Nephron progenitor cell (in vitro differentiated cells): Measurements from ENCODE around the gene GALNT6.

Experiments used
- DNase-seq: peaks from one replicate; pipeline ENCODE4 v3.0.0; 2021
- H3K27ac Mint-ChIP-seq: 2 replicates; pipeline ENCODE4 v1.8.0; 2021; ENCODE audit warnings: mild to moderate bottlenecking, moderate library complexity, mixed read lengths
- H3K27me3 Mint-ChIP-seq: 2 replicates; pipeline ENCODE4 v1.8.0; 2021; ENCODE audit warnings: mild to moderate bottlenecking, low read depth, mixed read lengths; ENCODE audit not compliant: poor library complexity
- H3K36me3 Mint-ChIP-seq: 2 replicates; pipeline ENCODE4 v1.8.0; 2021; ENCODE audit warnings: low read depth, mixed read lengths
- H3K4me1 Mint-ChIP-seq: 2 replicates; pipeline ENCODE4 v1.8.0; 2021; ENCODE audit warnings: mixed read lengths
- H3K4me3 Mint-ChIP-seq: 2 replicates; pipeline ENCODE4 v1.8.0; 2021; ENCODE audit warnings: mild to moderate bottlenecking, moderate library complexity, mixed read lengths
- H3K9me3 Mint-ChIP-seq: 2 replicates; pipeline ENCODE4 v1.8.0; 2021; ENCODE audit warnings: mild to moderate bottlenecking, moderate library complexity, mixed read lengths
- TF ChIP-seq, protein P1 (sequence below): fragments of 200-600 bp; sonication (generic); IDR thresholded peaks from 2 replicates; pipeline ENCODE4 v1.5.0; 2021; ENCODE audit warnings: antibody characterized with exemption

Gene GALNT6

DNA sequence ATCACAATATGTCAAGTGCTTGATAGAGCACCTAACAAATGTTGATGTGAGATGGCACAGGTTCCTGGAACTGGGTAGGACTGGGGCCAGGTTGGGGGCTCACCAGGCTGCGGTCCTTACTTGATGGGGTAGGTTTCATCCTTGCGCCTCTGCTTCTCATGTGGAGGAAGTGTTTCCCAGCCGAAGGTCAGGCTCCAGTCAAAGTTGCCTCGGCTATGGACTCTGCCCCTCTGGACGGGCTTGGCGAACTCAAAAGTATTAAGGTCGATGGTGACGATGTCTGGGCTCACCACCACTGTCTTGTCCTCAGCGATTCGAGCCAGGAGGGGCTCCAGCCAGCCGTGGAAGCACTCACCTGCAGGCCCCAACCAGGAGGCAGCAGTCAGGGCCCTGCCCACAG lies 27.2 kb downstream of the GALNT6 start:
- no peak overlapping the region for H3K4me3 Mint-ChIP-seq

DNA sequence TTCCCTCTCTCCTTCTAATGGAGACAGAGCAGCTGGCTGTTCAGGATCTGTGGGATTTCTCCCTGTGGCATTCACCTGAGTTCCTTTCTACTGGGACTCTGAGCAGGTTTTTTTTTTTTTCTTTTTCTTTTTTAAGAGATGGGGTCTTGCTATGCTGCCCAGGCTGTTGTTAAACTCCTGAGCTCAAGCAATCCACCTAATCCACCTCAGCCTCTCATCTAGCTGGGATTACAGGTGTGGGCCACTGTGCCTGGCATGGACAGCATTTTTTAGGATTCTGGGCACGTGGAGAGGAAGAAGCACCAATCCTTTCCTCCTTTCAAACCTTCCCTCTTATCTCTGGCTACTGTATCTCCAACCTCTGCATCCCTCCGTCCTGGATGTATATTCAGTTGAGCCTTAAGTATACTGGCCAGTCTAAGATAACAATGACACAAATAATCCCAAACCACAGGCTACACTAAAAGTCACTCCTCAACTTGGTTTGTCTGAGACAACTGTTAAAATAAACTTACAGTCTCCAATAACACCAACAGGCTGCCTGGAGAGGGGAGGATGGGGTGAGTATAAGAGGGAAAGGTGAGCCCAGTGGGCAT lies 28.4 kb downstream of the GALNT6 start:
- no peak overlapping the region for H3K27ac Mint-ChIP-seq
- H3K36me3 Mint-ChIP-seq, result no peaks in the 10 kb centered on the region
- peaks cover 11% of the 10 kb centered on the region for H3K27me3 Mint-ChIP-seq
- H3K9me3 Mint-ChIP-seq, result no peaks in the 10 kb centered on the region
- DNase-seq, result no peak
- TF ChIP-seq, protein P1, sequence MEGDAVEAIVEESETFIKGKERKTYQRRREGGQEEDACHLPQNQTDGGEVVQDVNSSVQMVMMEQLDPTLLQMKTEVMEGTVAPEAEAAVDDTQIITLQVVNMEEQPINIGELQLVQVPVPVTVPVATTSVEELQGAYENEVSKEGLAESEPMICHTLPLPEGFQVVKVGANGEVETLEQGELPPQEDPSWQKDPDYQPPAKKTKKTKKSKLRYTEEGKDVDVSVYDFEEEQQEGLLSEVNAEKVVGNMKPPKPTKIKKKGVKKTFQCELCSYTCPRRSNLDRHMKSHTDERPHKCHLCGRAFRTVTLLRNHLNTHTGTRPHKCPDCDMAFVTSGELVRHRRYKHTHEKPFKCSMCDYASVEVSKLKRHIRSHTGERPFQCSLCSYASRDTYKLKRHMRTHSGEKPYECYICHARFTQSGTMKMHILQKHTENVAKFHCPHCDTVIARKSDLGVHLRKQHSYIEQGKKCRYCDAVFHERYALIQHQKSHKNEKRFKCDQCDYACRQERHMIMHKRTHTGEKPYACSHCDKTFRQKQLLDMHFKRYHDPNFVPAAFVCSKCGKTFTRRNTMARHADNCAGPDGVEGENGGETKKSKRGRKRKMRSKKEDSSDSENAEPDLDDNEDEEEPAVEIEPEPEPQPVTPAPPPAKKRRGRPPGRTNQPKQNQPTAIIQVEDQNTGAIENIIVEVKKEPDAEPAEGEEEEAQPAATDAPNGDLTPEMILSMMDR, result no peak
- H3K4me3 Mint-ChIP-seq, result no peak overlapping the region
- peaks cover 35% of the 10 kb centered on the region for H3K4me1 Mint-ChIP-seq

More for the DNA sequence above, 27.2 kb downstream of the GALNT6 start:
- TF ChIP-seq, protein P1, result no peak
- no peaks in the 10 kb centered on the region for H3K36me3 Mint-ChIP-seq
- H3K9me3 Mint-ChIP-seq, result no peaks in the 10 kb centered on the region
- no peak overlapping the region for H3K27ac Mint-ChIP-seq
- DNase-seq, result no peak
- H3K27me3 Mint-ChIP-seq, result peaks cover 5% of the 10 kb centered on the region
- H3K4me1 Mint-ChIP-seq, result peaks cover 43% of the 10 kb centered on the region

DNA sequence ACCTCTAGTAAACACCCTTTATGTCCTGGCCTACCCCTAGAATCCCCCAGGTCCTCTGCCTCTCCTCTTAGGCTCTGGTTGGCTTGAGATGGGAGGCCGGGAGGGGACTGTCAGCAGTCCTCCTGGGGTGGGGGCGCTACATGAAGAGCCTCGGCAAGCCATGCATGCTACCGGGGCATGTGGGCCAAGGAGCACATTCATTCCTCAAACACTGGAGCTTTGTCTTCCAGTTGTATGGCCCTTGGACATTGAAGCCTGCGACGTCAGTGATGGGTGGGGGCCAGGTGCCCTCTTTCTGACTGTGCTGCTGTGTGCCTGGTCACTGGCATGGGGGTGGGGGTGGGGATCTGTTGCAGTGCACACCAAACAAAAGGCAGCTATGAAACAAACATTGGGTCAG lies 28.9 kb downstream of the GALNT6 start:
- no peak for DNase-seq
- Mint-ChIP-seq H3K36me3 (no peaks in the 10 kb centered on the region), H3K27ac (no peak overlapping the region), H3K4me1 (peaks cover 31% of the 10 kb centered on the region), H3K9me3 (no peaks in the 10 kb centered on the region), H3K27me3 (peaks cover 12% of the 10 kb centered on the region), H3K4me3 (no peak overlapping the region)
- TF ChIP-seq, protein P1, result no peak

DNA sequence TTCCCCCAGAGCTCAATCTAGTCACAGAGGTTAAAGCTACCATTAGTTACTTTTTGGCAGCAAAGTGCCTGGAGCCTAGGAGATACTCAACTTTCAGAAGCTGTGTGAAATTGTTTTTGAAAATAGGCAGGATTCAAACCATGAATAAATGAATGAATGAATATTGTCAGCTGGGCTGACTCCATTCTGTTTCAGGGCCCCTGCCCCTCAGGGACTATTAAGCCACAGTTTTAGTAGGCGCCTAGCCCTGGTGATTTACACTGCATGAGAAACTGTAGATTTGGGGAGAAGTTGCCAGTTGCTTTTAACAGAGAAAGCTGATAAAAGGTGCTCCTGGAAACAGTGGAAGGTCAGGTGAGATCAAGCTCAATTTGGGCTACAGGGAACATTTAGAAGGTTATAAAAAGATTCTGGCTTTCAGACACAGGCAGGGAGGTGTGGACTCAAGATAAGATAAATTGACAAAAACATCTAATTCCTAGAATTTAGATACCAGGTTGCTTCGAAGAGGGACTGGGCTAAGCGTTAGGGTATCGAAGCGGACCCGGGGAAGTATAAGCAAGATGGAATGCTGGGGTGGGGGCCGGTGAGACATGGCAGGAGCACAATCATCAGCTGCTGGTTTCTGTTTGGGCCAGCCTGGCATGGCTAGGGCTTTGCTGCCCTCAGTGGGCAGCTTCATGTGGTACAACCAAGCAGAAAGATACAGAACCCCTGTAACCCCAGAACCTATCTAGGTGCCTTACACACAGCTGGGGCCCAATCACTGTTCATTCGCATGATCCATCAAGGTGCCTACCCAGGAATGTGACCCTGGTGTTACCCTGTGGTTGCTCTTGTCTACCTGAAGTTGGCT lies 29.8 kb downstream of the GALNT6 start:
- TF ChIP-seq, protein P1, result no peak
- DNase-seq, result no peak
- H3K27ac Mint-ChIP-seq, result peak overlapping the region; percentile 50
- peaks cover 31% of the 10 kb centered on the region for H3K4me1 Mint-ChIP-seq
- no peak overlapping the region for H3K4me3 Mint-ChIP-seq
- no peaks in the 10 kb centered on the region for H3K36me3 Mint-ChIP-seq
- peaks cover 12% of the 10 kb centered on the region for H3K27me3 Mint-ChIP-seq
- H3K9me3 Mint-ChIP-seq, result no peaks in the 10 kb centered on the region

DNA sequence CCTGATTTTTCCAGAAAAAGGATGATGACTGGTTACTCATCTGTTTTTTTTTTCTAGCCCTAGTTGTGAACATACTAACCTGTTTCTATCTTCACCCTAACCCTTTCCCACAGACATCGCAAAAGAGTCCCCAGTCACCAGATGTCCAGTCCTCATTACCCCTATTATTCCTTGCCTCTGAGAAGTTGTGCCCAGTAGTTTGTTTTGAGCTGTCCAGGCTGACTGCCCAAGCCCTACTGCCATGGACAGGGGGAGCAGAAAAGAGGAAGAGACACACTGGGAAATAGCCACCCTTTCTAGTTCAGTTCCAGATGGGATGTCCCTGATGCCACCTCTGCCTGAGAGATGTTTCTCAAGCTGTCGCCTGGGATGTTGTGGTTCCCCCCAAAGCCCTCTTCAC lies 30.9 kb downstream of the GALNT6 start:
- H3K4me3 Mint-ChIP-seq, result no peak overlapping the region
- DNase-seq, result no peak
- H3K4me1 Mint-ChIP-seq, result peaks cover 31% of the 10 kb centered on the region
- TF ChIP-seq, protein P1, result no peak
- H3K27ac Mint-ChIP-seq, result peak overlapping the region; percentile 9
- no peaks in the 10 kb centered on the region for H3K9me3 Mint-ChIP-seq
- peaks cover 9% of the 10 kb centered on the region for H3K27me3 Mint-ChIP-seq
- H3K36me3 Mint-ChIP-seq, result no peaks in the 10 kb centered on the region
